COLO668 (cell line): ENCODE data around the gene C6orf52.
"Not testable (repeated sequence)": the region's sequence is repeated elsewhere in the genome, so short reads cannot be mapped to it uniquely, and the experiment has no call there.

Experiments
- DNase-seq: peaks from one replicate; lab custom pipeline; 2025; ENCODE audit not compliant: unreplicated experiment; lab: John Stamatoyannopoulos, UW

The C6orf52 gene

GRCh38 chr6:10694302-10695085 lies at the start of gene C6orf52, which contains the start of gene PAK1IP1:
C6orf52 (minus strand) TSS chr6:10694616; CDS start chr6:10687550, 7,066 bp downstream.
PAK1IP1 (plus strand) TSS chr6:10694972; CDS start chr6:10694986, 14 bp downstream.
- DNase-seq: peak; percentile 89

DNA sequence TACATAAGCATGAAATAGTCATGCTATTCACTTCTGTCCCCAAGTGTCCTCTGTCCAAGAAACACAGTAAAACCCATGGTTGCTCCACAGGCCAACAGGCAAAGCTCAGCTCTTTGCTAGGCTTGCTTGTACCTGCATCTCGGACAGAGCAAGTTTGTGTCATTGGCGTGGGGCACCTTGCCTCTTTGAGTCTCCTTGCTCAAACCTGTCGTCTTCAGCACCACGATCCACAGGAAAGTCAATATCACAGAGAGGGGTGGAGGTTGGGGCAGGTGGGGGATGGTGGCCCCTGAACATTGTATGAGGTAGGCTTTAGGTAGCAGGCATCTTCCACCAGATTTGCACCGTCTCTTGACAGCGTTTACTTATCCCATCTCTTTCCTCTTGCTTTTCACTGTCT lies 49.1 kb upstream of the C6orf52 start:
- no peak for DNase-seq

DNA sequence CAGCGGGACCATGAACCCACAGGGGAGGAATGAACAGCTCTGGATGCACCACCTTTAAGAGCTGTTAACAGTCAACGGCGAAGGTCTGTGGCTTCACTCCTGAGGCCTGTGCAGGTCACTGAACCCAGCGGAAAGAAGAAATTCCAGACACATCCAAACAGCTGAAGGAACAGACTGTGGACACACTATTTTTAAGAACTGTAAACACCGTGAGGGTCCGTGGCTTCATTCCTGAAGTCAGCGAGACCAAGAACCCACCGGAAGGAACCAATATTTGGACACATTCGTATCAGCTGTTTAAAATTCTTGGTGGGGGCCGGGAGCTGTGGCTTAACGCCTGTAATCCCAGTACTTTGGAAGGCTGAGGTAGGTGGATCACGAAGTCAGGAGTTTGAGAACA lies 47.8 kb upstream of the C6orf52 start:
- DNase-seq: no peak

- DNase-seq: not testable (repeated sequence)
These were observed 47.2 kb upstream of the C6orf52 start for GRCh38 chr6:10741643-10742042.

DNA sequence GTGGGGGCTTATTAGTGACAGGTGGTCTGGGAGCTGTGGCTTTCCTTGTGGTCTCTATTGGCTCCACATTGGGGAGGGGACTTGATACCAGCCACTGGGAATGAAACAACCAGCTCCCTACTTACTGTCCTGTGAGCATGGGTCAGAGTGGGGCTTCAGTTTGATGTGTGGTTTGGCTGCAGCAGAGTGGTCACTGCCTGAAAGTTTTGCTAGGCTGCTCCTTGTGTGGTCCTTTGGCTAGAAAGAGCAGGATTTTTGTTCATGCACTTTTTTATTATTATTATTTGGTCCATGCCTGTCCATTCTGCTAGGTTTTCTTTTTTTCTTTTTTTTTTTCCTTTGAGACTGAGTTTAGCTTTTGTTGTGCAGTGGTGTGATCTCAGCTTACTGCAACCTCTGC lies 45.6 kb upstream of the C6orf52 start:
- no peak for DNase-seq

GRCh38 chr6:10736731-10737130 lies 42.3 kb upstream of the C6orf52 start:
- no peak for DNase-seq

- no peak for DNase-seq
These were observed 39.4 kb upstream of the C6orf52 start for GRCh38 chr6:10733863-10734262.

DNA sequence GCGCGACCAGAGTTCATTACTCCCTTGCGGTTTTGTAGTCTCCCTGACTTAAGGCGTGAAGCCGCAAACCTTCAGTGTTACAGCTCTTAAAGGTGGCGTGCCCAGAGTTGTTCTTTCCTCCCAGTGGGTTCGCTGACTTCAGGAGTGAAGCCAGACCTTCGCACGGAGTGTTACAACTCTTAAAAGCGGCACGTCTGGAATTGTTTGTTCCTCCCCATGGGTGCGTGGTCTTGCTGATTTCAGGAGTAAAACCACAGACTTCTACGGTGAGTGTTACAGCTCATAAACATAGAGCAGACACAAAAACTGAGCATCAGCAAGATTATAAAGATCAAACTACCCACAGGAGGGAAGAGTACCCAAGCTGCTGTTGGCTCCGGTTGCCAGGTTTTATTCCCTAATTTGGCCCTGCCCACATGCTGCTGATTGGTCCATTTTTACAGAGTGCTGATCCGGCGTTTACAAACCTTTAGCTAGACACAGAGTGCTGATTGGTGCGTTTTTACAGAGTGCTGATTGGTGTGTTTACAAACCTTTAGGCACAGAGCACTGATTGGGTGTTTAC lies 38.8 kb upstream of the C6orf52 start:
- no peak for DNase-seq

DNA sequence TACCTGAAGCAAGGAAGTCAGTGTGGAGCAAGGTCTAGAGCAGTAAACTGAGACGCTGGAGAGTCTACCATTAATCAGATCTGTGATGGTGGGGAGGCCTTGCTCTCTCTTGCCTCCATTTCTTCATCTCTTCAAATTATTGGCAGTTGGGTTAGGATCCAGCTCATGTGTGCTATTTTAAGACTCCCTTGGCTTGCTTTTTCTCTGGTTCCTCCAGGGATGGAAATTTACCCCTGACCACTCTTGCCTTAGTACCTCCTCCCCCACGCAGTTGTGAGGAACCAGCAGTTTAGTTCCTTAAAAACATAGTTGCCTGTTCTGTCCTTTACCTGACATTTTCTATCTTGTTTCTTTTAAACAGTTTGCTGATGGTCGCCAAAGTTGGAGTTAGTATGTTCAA lies 35.8 kb upstream of the C6orf52 start:
- no peak for DNase-seq

- DNase-seq: no peak
These were observed 31.3 kb upstream of the C6orf52 start for GRCh38 chr6:10725716-10726115.

DNA sequence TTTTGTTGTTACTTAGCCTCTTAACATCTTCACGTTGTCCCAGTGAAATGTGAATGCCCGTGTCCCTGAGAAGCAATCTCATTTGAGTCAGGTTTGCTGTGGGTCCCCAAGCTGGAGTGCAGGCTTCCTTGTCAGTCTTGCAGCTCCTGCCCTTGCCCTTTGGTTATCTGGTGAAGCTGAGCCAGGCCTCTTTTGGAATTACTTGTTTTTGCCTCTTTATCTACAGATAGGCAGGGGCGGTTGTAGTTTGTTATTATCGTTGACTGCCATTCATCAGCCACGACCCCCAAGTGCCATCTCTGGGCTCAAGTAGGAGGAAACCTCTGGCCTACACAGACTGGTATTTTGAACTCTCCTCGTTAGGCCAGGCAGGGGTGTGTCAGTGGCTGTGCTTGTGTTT lies 30.6 kb upstream of the C6orf52 start:
- no peak for DNase-seq

DNA sequence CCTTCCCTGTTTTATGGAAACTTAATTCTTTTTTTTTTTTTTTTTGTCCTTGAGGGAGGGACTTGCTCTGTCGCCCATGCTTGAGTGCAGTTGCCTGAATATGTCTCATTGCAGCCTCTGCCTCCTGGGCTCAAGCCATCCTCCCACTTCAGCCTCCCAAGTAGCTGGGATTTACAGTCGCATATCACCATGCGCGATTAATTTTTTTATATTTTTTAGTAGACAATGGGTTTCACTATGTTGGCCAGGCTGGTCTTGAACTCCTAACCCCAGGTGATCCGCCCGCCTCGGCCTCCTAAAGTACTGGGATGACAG lies 29.1 kb upstream of the C6orf52 start:
- DNase-seq: no peak

GRCh38 chr6:10722820-10723566 lies 28.6 kb upstream of the C6orf52 start, which contains the start of gene TMEM14C:
TMEM14C (plus strand) TSS chr6:10723070; CDS start chr6:10724614, 1,544 bp downstream.
- DNase-seq: peak; percentile 96

DNA sequence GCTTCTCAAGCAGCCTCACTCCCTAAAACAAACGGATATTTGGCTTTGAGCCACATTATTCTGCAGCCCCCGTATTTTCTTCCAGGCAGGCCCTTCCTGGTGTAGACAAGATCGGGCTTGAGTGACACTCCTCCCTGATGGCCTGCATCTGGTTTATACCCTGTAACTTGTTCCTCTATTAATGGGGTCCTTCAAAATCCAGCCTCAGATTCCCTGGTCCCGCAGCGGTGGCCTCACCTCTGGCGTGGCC lies 28.1 kb upstream of the C6orf52 start:
- DNase-seq: no peak

- DNase-seq: no peak
These were observed 27.6 kb upstream of the C6orf52 start for GRCh38 chr6:10721850-10722569.

DNA sequence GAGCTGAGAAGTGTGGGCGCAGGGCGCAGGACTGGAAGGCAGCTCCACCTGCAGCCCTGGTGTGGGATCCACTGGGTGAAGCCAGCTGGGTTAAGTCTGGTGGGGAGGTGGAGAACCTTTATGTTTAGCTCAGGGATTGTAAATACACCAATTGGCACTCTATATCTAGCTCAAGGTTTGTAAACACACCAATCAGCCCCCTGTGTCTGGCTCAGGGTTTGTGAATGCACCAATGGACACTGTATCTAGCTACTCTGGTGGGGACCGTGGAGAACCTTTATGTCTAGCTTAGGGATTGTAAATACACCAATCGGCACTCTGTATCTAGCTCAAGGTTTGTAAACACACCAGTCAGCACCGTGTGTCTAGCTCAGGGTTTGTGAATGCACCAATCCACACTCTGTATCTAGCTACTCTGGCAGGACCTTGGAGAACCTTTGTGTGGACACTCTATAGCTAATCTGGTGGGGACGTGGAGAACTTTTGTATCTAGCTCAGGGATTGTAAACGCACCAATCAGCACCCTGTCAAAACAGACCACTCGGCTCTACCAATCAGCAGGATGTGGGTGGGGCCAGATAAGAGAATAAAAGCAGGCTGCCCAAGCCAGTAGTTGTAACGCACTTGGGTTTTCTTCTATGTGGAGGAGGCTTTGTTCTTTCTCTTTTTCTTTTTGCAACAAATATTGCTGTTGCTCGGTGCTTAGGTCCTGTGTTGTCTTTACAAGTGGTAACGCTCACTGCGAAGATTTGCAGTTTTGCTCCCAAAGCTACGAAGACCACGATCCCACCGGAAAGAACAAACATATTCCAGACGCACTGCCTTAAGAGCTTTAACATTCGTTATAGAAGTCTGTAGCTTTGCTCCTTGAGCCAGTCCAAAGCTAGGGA lies 26.8 kb upstream of the C6orf52 start:
- DNase-seq: not testable (repeated sequence)

DNA sequence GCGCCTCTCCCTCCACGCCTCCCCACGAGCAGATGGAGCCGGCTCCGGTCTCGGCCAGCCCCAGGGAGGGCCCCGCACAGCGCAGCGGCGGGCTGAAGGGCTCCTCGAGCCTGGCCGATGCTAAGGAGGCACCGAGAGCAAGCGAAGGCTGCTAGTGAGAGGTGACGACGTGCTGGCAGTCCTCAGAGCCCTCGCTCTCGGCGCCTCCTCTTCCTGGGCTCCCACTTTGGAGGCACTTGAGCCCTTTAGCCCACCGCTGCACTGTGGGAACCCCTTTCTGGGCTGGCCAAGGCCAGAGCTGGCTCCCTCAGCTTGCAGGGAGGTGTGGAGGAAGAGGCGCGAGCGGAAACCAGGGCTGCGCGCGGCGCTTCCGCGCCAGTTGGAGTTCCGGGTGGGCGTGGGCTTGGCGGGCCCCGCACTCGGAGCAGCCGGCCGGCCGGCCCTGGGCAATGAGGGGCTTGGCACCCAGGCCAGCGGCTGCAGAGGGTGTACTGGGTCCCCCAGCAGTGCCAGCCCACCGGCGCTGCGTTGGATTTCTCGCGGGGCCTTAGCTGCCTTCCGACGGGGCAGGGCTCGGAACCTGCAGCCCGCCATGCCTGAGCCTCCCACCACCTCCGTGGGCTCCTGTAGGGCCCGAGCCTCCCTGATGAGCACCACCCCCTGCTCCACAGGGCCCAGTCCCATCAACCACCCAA lies 26.0 kb upstream of the C6orf52 start:
- no peak for DNase-seq

DNA sequence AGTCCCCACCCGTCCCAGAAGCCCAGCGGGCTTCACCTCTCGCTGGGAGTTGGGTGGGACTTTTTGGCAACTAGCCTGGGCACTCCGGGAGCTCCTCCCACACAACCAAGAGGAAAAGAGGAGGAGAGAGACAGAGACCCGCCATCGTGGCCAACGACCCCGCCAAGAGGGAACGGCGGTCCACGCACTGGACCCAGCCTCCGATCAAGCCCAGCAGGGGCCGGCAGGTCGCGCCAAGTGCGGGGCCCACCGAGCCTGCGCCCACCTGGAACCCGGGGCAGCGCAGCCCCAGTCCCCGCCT lies 25.5 kb upstream of the C6orf52 start:
- DNase-seq: no peak

- DNase-seq: no peak
These were observed 25.0 kb upstream of the C6orf52 start for GRCh38 chr6:10719296-10719963.

DNA sequence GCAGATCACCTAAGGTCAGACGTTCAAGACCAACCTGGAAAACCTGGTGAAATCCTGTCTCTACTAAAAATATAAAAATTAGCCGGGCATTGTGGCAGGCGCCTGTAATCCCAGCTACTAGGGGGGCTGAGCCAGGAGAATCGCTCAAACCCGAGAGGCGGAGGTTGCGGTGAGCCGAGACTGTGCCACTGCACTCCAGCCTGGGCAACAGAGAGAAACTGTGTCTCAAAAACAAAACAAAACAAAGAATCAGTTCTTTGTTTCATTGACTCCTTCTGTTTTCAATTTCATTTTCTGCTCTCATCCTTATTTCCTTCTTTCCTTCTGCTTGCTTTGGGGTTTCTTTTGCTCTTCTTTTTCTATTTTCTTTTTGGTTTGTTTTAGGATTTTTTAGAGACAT lies 19.5 kb upstream of the C6orf52 start:
- no peak for DNase-seq
